ENCODE data around the gene FUT9.

The FUT9 gene

DNA sequence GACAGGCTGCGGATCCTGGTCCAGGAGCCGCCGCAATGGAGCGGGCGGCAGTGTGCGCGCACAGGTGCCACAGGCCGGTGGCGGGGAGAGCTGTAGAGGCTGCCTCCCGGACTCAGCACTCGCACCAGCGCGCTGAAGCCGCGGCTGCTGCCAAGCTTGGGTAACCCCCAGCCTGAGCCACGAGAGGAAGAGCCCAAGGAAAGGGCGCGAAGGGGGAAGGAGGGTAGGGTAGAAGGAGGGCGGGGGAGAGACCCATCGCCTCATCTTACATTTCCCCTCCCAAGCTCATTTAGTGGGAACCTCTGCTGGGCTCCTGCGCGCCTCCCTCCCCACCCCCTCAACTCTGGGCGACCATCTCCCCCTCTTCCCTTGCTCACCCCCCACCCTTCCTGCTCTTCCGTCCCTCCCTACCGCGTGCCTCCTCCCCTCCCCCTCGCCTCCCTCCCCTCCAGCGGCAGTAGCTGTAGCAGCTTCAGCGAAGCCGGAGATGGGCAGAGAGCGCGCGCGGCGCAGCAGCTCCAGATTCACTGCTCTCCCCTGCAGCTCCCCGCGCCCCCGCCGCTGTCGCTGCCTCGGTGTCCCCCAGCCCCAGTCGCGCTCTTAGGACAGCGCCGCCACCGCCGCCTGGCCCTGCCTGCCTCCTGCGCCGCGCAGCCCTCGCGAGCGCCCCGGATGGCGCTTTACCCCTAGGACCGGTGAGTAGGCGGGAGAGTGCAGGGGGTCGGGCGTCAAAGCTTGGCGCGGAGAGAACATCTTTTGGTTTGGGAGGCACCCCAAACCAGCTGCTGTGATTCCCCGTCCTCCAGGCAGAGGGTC lies at the start of gene FUT9:
Gene FUT9 (plus strand): TSS at position 457 of the 816 bp plus-strand sequence. CDS start 187,182 bp downstream, outside the sequence.
- no peak for DNase-seq (ENCODE audit: low read depth in 2 of 2, low spot score in 1 of 2)

DNA sequence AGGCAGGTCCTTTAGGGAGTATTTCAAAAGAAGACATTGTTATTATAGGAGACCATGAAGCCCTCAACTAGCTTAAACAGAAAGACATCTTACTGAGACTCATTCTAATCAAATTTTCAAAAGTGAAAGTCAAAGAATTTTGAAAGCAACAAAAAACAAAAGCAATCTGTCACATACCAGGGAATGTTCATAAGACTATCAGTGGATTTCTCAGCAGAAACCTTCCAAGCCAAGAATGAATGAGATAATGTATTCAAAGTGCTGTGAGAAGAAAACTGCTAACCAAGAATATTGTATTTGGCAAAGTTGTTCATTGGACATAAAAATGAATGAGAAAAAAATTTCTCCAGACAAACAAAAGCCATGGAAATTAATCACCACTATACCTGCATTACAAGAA lies 48.2 kb upstream of the FUT9 start:
- DNase-seq (ENCODE audit: low read depth in 2 of 2, low spot score in 1 of 2) = no peak

DNA sequence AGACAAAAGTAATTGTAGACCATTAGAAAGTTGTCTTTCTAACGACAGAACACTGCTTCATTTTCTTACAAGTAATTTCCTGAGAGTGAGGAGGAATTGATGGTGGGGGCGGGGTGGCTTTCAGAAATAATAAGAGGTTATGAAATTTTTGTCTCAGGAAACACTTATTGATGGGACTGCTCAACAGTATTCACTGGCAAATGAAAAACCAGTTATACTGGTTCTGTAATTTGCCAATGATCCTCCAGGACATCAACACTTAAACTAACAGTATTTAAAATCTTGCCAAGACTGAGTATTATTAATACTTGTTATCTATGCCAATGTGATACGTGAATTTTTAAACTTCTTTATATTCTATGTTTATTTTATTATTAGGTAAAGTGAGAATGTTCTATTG lies 41.8 kb upstream of the FUT9 start:
- no peak for DNase-seq (ENCODE audit: low read depth in 2 of 2, low spot score in 1 of 2)

- no peak for DNase-seq (ENCODE audit: low read depth in 2 of 2, low spot score in 1 of 2)
Measured at GRCh38 chr6:95978230-95978629, 37.5 kb upstream of the FUT9 start.

- DNase-seq (ENCODE audit: low read depth in 2 of 2, low spot score in 1 of 2) = no peak
Measured at GRCh38 chr6:95991906-95992305, 23.9 kb upstream of the FUT9 start.

GRCh38 chr6:95994151-95994550 lies 21.6 kb upstream of the FUT9 start:
- DNase-seq (ENCODE audit: low read depth in 2 of 2, low spot score in 1 of 2) = no peak

DNA sequence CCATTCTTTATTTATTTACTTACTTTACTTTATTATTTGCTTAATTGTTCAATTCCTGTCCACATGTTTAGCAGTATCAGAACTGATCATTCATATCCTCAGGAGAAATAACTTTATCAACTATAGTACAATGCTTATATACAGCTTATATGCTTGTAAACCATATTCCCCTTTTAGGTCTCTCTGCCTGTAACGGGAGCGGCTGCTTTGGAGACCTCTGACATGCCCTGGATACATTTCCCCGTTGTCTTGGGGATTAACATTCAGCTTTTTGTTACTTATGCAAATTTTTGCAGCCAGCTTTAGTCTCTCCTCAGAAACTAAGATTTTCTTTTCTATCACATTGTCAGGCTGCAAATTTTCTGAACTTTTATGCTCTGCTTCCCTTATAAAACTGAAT lies 17.6 kb upstream of the FUT9 start:
- DNase-seq (ENCODE audit: low read depth in 2 of 2, low spot score in 1 of 2) = no peak

DNA sequence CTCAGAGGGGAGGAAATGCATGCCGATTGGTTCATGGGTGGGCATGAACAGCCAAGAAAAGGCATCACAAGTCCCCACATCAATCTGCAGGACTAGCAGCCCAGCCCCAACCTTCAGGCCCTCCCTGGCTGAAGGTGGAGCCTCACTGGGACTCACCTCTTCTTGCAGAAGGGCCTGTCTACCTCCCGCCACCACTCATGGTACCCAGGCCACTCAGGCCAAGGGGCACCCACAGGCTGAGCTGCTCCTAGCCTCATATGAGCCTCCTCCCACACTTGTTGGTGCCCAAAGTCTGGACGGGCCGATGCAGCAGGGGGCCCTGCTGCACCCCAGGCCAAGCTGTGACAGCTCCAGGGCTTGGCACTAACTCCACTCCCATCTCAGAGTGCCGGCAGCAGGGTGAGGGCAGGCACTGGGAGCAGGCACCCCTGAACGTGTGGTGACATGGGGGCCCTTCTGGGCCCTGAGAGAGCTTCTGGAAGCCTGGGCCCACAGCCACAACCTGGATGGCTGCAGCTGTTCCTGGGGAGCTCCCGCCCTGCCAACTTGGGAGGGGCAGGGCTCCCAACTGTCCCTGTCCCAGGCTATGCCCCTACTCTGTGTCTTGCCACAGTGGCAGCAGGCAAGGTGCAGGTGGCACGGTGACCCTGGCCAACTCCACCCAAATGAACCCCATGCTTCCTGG lies 13.7 kb upstream of the FUT9 start:
- no peak for DNase-seq (ENCODE audit: low read depth in 2 of 2, low spot score in 1 of 2)

- no peak for DNase-seq (ENCODE audit: low read depth in 2 of 2, low spot score in 1 of 2)
Measured at GRCh38 chr6:96002576-96002910, 13.2 kb upstream of the FUT9 start.

DNA sequence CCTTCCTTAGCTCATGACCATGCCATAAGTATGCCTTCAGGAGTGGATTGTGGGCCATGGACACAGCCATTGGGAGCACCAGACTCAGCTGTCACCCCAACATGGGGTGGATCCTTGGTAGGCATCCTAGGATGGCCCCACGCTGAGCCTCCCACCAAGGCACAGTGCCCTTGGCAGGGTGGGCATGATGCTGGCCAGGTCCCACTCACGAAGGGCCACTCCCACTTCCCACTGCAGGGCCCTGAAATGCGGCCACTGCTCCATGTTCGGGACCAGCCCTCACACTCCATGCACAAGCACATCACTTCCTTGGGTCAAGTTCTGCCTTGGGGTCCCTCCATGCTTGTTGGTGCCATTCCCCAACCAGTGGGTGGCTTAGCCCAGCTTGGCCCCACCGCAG lies 12.9 kb upstream of the FUT9 start:
- DNase-seq (ENCODE audit: low read depth in 2 of 2, low spot score in 1 of 2) = no peak

GRCh38 chr6:96007663-96008062 lies 8.1 kb upstream of the FUT9 start:
- DNase-seq (ENCODE audit: low read depth in 2 of 2, low spot score in 1 of 2) = no peak

DNA sequence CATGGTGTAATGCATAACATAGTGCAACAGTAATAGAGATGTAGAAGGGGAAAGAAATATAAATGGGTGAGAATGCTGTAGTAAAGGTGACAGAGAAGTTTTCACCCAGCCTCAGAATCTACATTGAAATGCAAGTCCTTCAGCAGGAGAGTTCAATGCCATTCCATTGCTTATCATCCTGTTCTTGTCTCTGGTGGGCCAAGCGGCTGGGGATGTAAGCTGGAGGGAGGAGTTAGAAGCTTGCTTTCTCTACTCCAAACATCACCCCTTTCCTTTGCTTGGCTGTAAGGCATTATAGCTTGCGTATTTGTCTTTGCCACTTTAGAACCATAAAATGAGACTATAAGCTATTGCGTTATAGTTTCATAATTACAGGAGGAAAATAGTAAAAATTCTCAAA lies 2.2 kb upstream of the FUT9 start:
- no peak for DNase-seq (ENCODE audit: low read depth in 2 of 2, low spot score in 1 of 2)

GRCh38 chr6:96014846-96015517 lies 792 bp upstream of the FUT9 start:
- DNase-seq (ENCODE audit: low read depth in 2 of 2, low spot score in 1 of 2) = no peak

GRCh38 chr6:96016334-96017069 lies 728 bp downstream of the FUT9 start:
- DNase-seq (ENCODE audit: low read depth in 2 of 2, low spot score in 1 of 2) = no peak

GRCh38 chr6:96017070-96017359 lies 1.2 kb downstream of the FUT9 start:
- no peak for DNase-seq (ENCODE audit: low read depth in 2 of 2, low spot score in 1 of 2)

DNA sequence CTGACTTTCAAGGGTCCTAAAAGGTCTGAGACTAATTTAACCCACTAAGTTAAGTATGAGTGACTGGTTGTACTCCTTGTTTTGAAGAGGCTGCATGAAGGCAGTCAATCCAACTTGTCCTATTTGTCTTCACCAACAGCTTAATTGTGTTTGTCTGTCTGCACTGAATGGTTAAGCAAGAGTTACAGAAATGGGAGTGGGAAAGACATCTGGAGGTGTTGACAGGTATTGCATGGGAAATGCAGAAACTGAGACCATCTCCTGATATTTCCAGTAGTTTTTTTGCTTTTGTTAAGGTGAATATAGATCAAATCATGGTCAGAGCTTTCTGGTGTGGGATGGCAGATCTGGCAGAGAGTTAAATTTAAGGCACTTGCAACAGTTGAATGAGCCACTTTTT lies 6.5 kb downstream of the FUT9 start:
- DNase-seq (ENCODE audit: low read depth in 2 of 2, low spot score in 1 of 2) = no peak

GRCh38 chr6:96032661-96033060 lies 16.9 kb downstream of the FUT9 start:
- DNase-seq (ENCODE audit: low read depth in 2 of 2, low spot score in 1 of 2) = no peak

- no peak for DNase-seq (ENCODE audit: low read depth in 2 of 2, low spot score in 1 of 2)
Measured at GRCh38 chr6:96051555-96051954, 35.8 kb downstream of the FUT9 start.

- DNase-seq (ENCODE audit: low read depth in 2 of 2, low spot score in 1 of 2) = no peak
Measured at GRCh38 chr6:96058082-96058481, 42.3 kb downstream of the FUT9 start.

GRCh38 chr6:96059586-96059985 lies 43.8 kb downstream of the FUT9 start:
- DNase-seq (ENCODE audit: low read depth in 2 of 2, low spot score in 1 of 2) = no peak

- DNase-seq (ENCODE audit: low read depth in 2 of 2, low spot score in 1 of 2) = no peak
Measured at GRCh38 chr6:96060249-96060648, 44.5 kb downstream of the FUT9 start.

DNA sequence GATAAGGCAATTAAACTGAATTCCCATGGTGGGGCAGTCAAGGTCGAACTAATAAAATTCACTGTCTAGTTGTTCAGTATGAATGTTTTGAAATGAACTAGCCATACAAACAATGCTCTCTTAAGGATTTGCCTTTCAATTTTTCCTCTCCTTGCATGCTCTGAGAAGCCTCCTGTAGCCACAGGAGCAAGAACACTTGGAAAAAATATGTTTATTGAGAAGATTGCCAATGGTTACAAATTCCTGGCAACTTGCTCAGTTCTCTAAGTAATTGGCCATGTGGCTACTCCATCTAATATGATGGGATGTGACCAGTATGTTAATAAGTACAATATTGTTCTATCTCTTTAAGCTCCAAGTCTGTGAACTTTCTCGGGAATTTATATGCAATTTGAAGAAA lies 49.4 kb downstream of the FUT9 start:
- DNase-seq (ENCODE audit: low read depth in 2 of 2, low spot score in 1 of 2) = no peak
